Measurements from ENCODE around the gene ZNF248. TPM values are rescaled to one million over a fixed set of nuclear protein-coding genes. Genes with fewer than 3 reads are reported as not detected.
"Not testable (repeated sequence)": the region's sequence is repeated elsewhere in the genome, so short reads cannot be mapped to it uniquely, and the experiment has no call there.

The ZNF248 gene
- total RNA-seq, 1 donor: 7.6 TPM

DNA sequence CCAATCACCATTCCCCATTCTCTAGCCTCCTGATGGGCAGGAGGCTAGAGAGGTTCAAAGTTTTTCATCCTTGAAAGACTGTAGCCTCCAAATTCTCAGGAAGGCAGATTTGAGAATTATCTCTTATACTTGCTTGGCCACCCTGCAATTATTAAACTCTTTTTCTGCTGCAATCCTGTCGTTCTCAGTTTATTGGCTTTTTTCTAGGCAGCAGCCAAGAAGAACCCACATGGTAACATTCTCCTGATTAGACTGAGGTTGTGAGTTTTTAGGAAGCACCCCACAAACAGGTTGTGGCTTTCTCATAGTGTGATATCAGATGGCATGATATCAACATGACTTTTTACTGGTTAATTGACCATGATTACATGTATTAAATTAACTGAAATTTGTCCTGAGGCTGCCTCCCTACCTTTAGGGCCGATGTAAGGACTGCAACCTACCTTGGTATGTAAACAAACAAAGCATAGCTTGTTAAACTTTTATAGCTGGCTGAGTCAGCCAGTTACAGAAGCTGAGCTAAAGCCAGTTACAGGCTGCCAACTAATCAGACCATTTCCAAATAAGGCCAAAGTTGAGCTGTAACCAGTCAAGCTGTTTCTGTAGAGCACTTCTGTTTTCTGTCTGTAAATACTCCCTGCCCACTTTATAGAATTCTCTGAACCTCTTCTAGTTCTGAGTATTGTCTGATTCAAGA is 3.2 kb upstream of the ZNF248 start:
- TF ChIP-seq CTCF (IDR thresholded peaks at IDR 0.05; ENCODE audit: extremely low read depth, low read depth, low read length): no peak

GRCh38 chr10:37859270-37859669 is 1.9 kb upstream of the ZNF248 start:
- H3K27ac ChIP-seq (ENCODE audit: low read depth, low read length); H3K36me3 ChIP-seq (ENCODE audit: insufficient read depth, low read length); H3K27me3 ChIP-seq (ENCODE audit: insufficient read depth, low read length); H2AFZ ChIP-seq (ENCODE audit: low read length); H3K4me3 ChIP-seq (ENCODE audit: insufficient read depth, low read length); H4K20me1 ChIP-seq (ENCODE audit: insufficient read depth, low read length); DNase-seq (ENCODE audit: insufficient read length, low spot score, missing footprints); H3K9me3 ChIP-seq (ENCODE audit: low read depth, low read length); H3K4me2 ChIP-seq (ENCODE audit: insufficient read depth, low read length): not testable (repeated sequence)
- Histone ChIP-seq H3K4me1 (ENCODE audit: insufficient read depth, low read length) (peaks cover 24% of the 10 kb centered on the region), H3K79me2 (ENCODE audit: insufficient read depth, low read length) (peaks cover 20% of the 10 kb centered on the region)

More for the DNA sequence above, 3.2 kb upstream of the ZNF248 start:
- peak overlapping the region; percentile 23 for H3K4me2 ChIP-seq (ENCODE audit: insufficient read depth, low read length)
- no peak for DNase-seq (ENCODE audit: insufficient read length, low spot score, missing footprints)
- H3K27ac ChIP-seq (ENCODE audit: low read depth, low read length): no peak overlapping the region
- H3K9me3 ChIP-seq (ENCODE audit: low read depth, low read length): no peaks in the 10 kb centered on the region
- H3K4me3 ChIP-seq (ENCODE audit: insufficient read depth, low read length): no peak overlapping the region
- no peaks in the 10 kb centered on the region for H3K36me3 ChIP-seq (ENCODE audit: insufficient read depth, low read length)
- no peaks in the 10 kb centered on the region for H3K27me3 ChIP-seq (ENCODE audit: insufficient read depth, low read length)
- peaks cover 13% of the 10 kb centered on the region for H3K79me2 ChIP-seq (ENCODE audit: insufficient read depth, low read length)
- H2AFZ ChIP-seq (ENCODE audit: low read length): peak overlapping the region; percentile 36
- H4K20me1 ChIP-seq (ENCODE audit: insufficient read depth, low read length): no peaks in the 10 kb centered on the region
- peaks cover 20% of the 10 kb centered on the region for H3K4me1 ChIP-seq (ENCODE audit: insufficient read depth, low read length)

DNA sequence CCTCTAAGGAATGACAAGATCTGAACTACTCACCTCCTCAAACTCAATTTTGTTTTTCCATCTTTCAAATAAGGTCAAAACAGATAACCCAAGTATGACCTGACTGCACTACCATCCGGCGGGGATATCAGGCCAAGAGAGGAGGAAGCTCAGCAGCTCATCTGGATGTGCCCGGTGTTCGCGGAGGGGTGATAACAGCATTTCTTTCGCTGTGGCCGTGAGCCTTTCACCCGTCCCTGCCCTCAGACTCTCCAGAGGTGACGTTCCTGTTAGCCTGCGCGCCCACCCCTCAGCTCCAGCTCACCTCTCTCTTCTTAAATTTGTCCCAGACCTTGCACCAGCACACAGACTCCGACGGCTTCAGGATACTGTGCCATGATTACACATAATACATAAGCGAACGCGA is 526 bp downstream of the ZNF248 start:
- Histone ChIP-seq H3K9me3 (ENCODE audit: low read depth, low read length) (no peaks in the 10 kb centered on the region), H3K27ac (ENCODE audit: low read depth, low read length) (peak overlapping the region; percentile 93), H3K4me3 (ENCODE audit: insufficient read depth, low read length) (peak overlapping the region; percentile 82), H2AFZ (ENCODE audit: low read length) (peak overlapping the region; percentile 96), H3K4me1 (ENCODE audit: insufficient read depth, low read length) (peaks cover 24% of the 10 kb centered on the region), H4K20me1 (ENCODE audit: insufficient read depth, low read length) (no peaks in the 10 kb centered on the region), H3K36me3 (ENCODE audit: insufficient read depth, low read length) (no peaks in the 10 kb centered on the region), H3K27me3 (ENCODE audit: insufficient read depth, low read length) (no peaks in the 10 kb centered on the region), H3K4me2 (ENCODE audit: insufficient read depth, low read length) (peak overlapping the region; percentile 91), H3K79me2 (ENCODE audit: insufficient read depth, low read length) (peaks cover 23% of the 10 kb centered on the region)
- DNase-seq (ENCODE audit: insufficient read length, low spot score, missing footprints): peak; percentile 69
- TF ChIP-seq CTCF (IDR thresholded peaks at IDR 0.05; ENCODE audit: extremely low read depth, low read depth, low read length): no peak

DNA sequence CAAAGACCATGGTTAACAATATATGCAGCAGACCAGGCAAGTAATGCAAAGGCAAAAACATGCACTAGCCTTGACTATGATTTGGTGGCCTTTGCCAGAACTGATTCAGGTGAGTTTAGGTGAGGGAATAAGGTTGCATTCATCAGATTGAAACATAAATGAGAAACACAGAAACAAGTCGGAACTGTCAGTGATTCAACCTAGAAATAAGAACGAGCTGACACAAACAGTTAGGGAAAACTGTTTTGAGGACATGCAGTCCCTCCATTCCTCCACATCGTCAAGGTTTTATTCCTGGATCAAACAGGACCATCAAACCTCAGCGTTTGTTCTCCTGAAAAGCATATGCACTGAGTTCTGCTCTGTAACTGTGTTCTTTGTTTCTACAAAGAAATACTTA is 1.8 kb downstream of the ZNF248 start:
- no peaks in the 10 kb centered on the region for H3K9me3 ChIP-seq (ENCODE audit: low read depth, low read length)
- H3K27me3 ChIP-seq (ENCODE audit: insufficient read depth, low read length): no peaks in the 10 kb centered on the region
- peaks cover 23% of the 10 kb centered on the region for H3K79me2 ChIP-seq (ENCODE audit: insufficient read depth, low read length)
- H3K4me1 ChIP-seq (ENCODE audit: insufficient read depth, low read length): peaks cover 17% of the 10 kb centered on the region
- no peak for TF ChIP-seq CTCF (IDR thresholded peaks at IDR 0.05; ENCODE audit: extremely low read depth, low read depth, low read length)
- peak overlapping the region; percentile 82 for H3K4me3 ChIP-seq (ENCODE audit: insufficient read depth, low read length)
- no peaks in the 10 kb centered on the region for H3K36me3 ChIP-seq (ENCODE audit: insufficient read depth, low read length)
- H3K4me2 ChIP-seq (ENCODE audit: insufficient read depth, low read length): peak overlapping the region; percentile 91
- DNase-seq (ENCODE audit: insufficient read length, low spot score, missing footprints): peak; percentile 56
- H2AFZ ChIP-seq (ENCODE audit: low read length): peak overlapping the region; percentile 63
- H3K27ac ChIP-seq (ENCODE audit: low read depth, low read length): no peak overlapping the region
- no peaks in the 10 kb centered on the region for H4K20me1 ChIP-seq (ENCODE audit: insufficient read depth, low read length)

Measured in osteoblast (primary cell).